Measurements from ENCODE around the gene CRTC3. TPM values are rescaled to one million over a fixed set of nuclear protein-coding genes. Genes with fewer than 3 reads are reported as not detected.

The CRTC3 gene
- total RNA-seq, 3 donors from 2014 or later (not counting 1 experiment from before 2014, with no cell fraction given): 68.8 to 101 (median 92.4) TPM

DNA sequence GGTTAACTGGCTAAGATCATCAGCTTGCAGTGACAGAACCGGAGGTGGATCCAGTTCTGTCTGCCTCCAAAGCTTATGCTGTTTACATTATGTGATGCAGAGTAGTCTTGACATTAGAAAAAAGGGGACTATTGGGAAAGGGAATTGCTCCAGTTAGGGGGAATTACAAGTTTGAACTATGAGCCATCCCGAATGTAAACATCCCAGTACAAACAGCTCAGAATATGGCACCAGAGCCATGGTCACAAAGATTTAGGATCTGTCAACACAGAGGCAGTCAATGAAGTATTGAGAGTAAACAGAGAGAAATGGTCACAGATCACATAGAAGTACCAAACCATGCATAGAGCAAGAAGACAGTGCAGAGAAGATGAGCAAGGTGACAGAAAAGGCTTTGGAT, 39.8 kb upstream of the CRTC3 start:
- H3K4me3 Mint-ChIP-seq: no peak overlapping the region
- peak overlapping the region in 1 of 2 donors; percentile 22 for H3K27ac Mint-ChIP-seq
- H3K36me3 Mint-ChIP-seq: peaks cover 49% of the 10 kb centered on the region

DNA sequence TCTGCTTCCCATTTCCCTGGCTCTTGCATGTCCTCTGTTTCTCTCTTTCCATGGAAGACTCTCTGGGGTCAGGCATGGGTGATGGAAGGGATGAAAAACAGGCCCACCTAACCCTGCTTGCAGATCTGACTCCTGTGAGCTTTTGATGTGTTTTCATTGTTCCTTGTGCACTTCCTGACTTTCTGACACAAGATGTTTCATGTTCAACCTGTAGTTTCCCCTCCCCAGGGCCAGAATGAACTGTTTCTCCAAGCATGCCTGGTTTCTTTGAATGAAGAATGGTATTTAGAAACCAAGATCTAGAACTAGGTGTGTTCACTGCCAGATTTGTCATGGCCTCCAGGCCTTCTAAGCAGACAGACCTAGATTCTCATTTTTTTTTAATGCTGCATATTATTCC, 36.1 kb upstream of the CRTC3 start:
- H3K4me3 ChIP-seq (ENCODE audit: low read length): no peak overlapping the region
- TF ChIP-seq, protein P1, sequence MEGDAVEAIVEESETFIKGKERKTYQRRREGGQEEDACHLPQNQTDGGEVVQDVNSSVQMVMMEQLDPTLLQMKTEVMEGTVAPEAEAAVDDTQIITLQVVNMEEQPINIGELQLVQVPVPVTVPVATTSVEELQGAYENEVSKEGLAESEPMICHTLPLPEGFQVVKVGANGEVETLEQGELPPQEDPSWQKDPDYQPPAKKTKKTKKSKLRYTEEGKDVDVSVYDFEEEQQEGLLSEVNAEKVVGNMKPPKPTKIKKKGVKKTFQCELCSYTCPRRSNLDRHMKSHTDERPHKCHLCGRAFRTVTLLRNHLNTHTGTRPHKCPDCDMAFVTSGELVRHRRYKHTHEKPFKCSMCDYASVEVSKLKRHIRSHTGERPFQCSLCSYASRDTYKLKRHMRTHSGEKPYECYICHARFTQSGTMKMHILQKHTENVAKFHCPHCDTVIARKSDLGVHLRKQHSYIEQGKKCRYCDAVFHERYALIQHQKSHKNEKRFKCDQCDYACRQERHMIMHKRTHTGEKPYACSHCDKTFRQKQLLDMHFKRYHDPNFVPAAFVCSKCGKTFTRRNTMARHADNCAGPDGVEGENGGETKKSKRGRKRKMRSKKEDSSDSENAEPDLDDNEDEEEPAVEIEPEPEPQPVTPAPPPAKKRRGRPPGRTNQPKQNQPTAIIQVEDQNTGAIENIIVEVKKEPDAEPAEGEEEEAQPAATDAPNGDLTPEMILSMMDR (IDR thresholded peaks at IDR 0.05): no peak
- Mint-ChIP-seq H3K27me3 (ENCODE audit: low read depth in 2 of 2) (no peaks in the 10 kb centered on the region), H3K4me1 (peaks cover 5 to 12% of the 10 kb centered on the region in 2 donors), H3K36me3 (peaks cover 50% of the 10 kb centered on the region), H3K9me3 (no peaks in the 10 kb centered on the region), H3K4me3 (no peak overlapping the region), H3K27ac (peak overlapping the region; percentile 66 to 73)
- ATAC-seq (no peak), DNase-seq (peak in 1 of 2 donors; percentile 20)
- no peaks in the 10 kb centered on the region for H3K9me3 ChIP-seq (ENCODE audit: control insufficient read depth, insufficient read depth, low read length)
- no peaks in the 10 kb centered on the region for H3K27me3 ChIP-seq (ENCODE audit: control insufficient read depth, insufficient read depth, low read length)
- H3K36me3 ChIP-seq (ENCODE audit: control insufficient read depth, insufficient read depth, low read length): peaks cover 91% of the 10 kb centered on the region
- no peak overlapping the region for H3K27ac ChIP-seq (ENCODE audit: low read length)
- no peaks in the 10 kb centered on the region for H3K4me1 ChIP-seq (ENCODE audit: control insufficient read depth, insufficient read depth, low read length)
- intact Hi-C loops (cut with micrococcal nuclease): no loop called here

More for the DNA sequence above, 39.8 kb upstream of the CRTC3 start:
- Histone ChIP-seq H3K27me3 (ENCODE audit: control insufficient read depth, insufficient read depth, low read length) (no peaks in the 10 kb centered on the region), H3K4me1 (ENCODE audit: control insufficient read depth, insufficient read depth, low read length) (no peaks in the 10 kb centered on the region), H3K9me3 (ENCODE audit: control insufficient read depth, insufficient read depth, low read length) (no peaks in the 10 kb centered on the region), H3K36me3 (ENCODE audit: control insufficient read depth, insufficient read depth, low read length) (peaks cover 90% of the 10 kb centered on the region), H3K4me3 (ENCODE audit: low read length) (no peak overlapping the region), H3K27ac (ENCODE audit: low read length) (no peak overlapping the region)
- H3K9me3 Mint-ChIP-seq: no peaks in the 10 kb centered on the region
- no peaks in the 10 kb centered on the region for H3K27me3 Mint-ChIP-seq (ENCODE audit: low read depth in 2 of 2)
- peaks cover 5 to 16% of the 10 kb centered on the region in 2 donors for H3K4me1 Mint-ChIP-seq
- TF ChIP-seq, protein P1 (IDR thresholded peaks at IDR 0.05): no peak
- no peak for ATAC-seq
- DNase-seq: no peak
- intact Hi-C loops (cut with micrococcal nuclease): no loop called here
- WGBS (ENCODE audit: insufficient coverage): 88% methylated on average over 1 of the region's 2 CpGs

- TF ChIP-seq, protein P1 (IDR thresholded peaks at IDR 0.05): no peak
- no peak overlapping the region for H3K4me3 ChIP-seq (ENCODE audit: low read length)
- peaks cover 94% of the 10 kb centered on the region for H3K36me3 ChIP-seq (ENCODE audit: control insufficient read depth, insufficient read depth, low read length)
- H3K9me3 Mint-ChIP-seq: no peaks in the 10 kb centered on the region
- H3K4me1 Mint-ChIP-seq: peaks cover 9 to 10% of the 10 kb centered on the region in 2 donors
- H3K27me3 Mint-ChIP-seq (ENCODE audit: low read depth in 2 of 2): no peaks in the 10 kb centered on the region
- no peak overlapping the region for H3K27ac ChIP-seq (ENCODE audit: low read length)
- H3K27ac Mint-ChIP-seq: peak overlapping the region; percentile 66 to 73
- H3K27me3 ChIP-seq (ENCODE audit: control insufficient read depth, insufficient read depth, low read length): no peaks in the 10 kb centered on the region
- DNase-seq: no peak
- 76% methylated on average over 2 of the region's 3 CpGs for WGBS (ENCODE audit: insufficient coverage)
- ATAC-seq: no peak
- H3K4me3 Mint-ChIP-seq: no peak overlapping the region
- no peaks in the 10 kb centered on the region for H3K9me3 ChIP-seq (ENCODE audit: control insufficient read depth, insufficient read depth, low read length)
- peaks cover 49% of the 10 kb centered on the region for H3K36me3 Mint-ChIP-seq
- H3K4me1 ChIP-seq (ENCODE audit: control insufficient read depth, insufficient read depth, low read length): no peaks in the 10 kb centered on the region
- intact Hi-C loops (cut with micrococcal nuclease): no loop called here
These were observed 34.7 kb upstream of the CRTC3 start for GRCh38 chr15:90495067-90495466.

DNA sequence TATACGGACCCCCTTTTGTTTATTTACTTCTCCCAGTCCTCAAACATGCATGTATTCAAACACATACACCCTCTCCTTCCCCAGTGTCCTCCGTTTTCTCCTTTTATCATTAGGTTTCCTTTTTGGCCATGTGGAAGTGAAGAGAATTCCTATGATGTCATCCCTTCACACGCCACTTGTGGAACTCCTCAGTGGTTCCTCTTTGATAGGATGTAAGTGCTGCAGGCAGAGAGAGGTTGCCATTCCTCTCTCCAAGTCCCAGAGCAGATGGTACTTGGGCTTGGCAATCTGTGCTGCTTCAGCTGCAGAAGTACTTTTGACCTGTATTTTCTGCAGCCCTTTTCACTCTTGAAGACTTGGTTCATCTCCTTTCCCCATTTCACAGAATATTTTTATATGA, 32.9 kb upstream of the CRTC3 start:
- no peaks in the 10 kb centered on the region for H3K9me3 Mint-ChIP-seq
- H3K4me1 Mint-ChIP-seq: peaks cover 8 to 13% of the 10 kb centered on the region in 2 donors
- WGBS (ENCODE audit: insufficient coverage): 95% methylated on average over 2 of the region's 3 CpGs
- no peak overlapping the region for H3K4me3 Mint-ChIP-seq
- Histone ChIP-seq H3K36me3 (ENCODE audit: control insufficient read depth, insufficient read depth, low read length) (peaks cover 94% of the 10 kb centered on the region), H3K4me3 (ENCODE audit: low read length) (no peak overlapping the region), H3K27me3 (ENCODE audit: control insufficient read depth, insufficient read depth, low read length) (no peaks in the 10 kb centered on the region), H3K9me3 (ENCODE audit: control insufficient read depth, insufficient read depth, low read length) (no peaks in the 10 kb centered on the region), H3K27ac (ENCODE audit: low read length) (no peak overlapping the region), H3K4me1 (ENCODE audit: control insufficient read depth, insufficient read depth, low read length) (no peaks in the 10 kb centered on the region)
- no peak for ATAC-seq
- H3K27ac Mint-ChIP-seq: peak overlapping the region in 1 of 2 donors; percentile 51
- peaks cover 49% of the 10 kb centered on the region for H3K36me3 Mint-ChIP-seq
- no peaks in the 10 kb centered on the region for H3K27me3 Mint-ChIP-seq (ENCODE audit: low read depth in 2 of 2)
- intact Hi-C loops (cut with micrococcal nuclease): no loop called here
- TF ChIP-seq, protein P1 (IDR thresholded peaks at IDR 0.05): no peak
- no peak for DNase-seq

Measured in natural killer cell (primary cell).